Keratinocyte (primary cell): ENCODE measurements around the gene HEPHL1.

Experiments used
- EZH2 ChIP-seq: IDR thresholded peaks from one replicate; pipeline ENCODE4 v1.6.1; 2012; ENCODE audit warnings: inconsistent platforms, mild to moderate bottlenecking, low read length, moderate library complexity
- TF ChIP-seq, protein P1 (sequence below), 3 experiments: IDR thresholded peaks in 1 of 3; conservative IDR thresholded peaks in 1 of 3; optimal IDR thresholded peaks in 1 of 3; 2 replicates in 2 of 3; 3 replicates in 1 of 3; pipeline versions ENCODE3 to v1.5.1; 2011; ENCODE audit warnings: low read length in 3 of 3, mild to moderate bottlenecking in 3 of 3, moderate library complexity in 2 of 3, control low read depth in 1 of 3, inconsistent platforms in 1 of 3; ENCODE audit not compliant: insufficient read depth in 2 of 3; ENCODE audit errors: extremely low read depth in 1 of 3

DNA sequence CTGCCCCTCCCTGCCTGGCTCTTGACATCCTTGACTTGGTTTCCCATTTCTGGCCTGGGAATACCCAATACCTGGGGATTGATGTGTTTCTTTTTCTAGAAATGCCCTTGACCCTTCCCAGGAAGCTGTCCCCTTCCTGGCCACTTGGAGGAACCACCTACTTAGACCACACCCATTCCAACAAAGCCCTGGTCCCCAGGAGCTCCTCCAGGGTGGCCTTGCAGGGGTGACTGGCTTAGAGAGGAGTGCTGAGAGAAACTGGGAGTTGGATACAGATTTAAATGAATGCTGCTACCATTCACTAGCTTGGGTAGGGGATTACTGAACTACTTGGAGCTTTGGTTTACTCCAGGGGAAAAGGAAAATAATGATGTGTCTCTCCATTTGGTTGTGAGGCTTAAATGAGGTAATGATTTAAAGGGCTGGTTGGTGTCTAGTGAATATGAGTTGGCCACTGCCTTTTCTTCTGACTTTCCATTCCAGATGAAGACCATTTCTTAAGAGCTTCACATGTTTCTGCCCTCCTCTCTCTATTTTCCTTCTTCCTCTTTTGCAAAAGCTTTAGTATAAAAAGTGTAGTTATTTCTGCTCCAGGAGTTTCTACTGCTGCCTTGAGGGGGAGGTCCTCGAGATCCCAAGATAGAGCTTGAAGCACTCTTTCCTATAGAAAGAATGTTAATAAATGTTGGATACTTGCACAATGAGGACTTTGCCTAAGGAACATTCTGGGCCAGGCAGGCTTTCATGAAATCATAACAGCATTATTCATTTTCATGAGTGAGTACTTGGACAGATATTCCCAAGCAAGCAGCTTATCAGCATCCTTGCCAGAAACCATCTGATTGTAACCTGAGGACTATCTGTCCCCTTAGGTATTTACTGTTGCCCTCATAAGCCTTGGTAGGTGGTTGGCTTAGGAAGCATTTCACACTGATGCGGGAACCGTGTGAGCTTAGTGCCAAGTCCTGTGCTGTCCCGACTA, 129.8 kb downstream of the HEPHL1 start:
- TF ChIP-seq, protein P1, sequence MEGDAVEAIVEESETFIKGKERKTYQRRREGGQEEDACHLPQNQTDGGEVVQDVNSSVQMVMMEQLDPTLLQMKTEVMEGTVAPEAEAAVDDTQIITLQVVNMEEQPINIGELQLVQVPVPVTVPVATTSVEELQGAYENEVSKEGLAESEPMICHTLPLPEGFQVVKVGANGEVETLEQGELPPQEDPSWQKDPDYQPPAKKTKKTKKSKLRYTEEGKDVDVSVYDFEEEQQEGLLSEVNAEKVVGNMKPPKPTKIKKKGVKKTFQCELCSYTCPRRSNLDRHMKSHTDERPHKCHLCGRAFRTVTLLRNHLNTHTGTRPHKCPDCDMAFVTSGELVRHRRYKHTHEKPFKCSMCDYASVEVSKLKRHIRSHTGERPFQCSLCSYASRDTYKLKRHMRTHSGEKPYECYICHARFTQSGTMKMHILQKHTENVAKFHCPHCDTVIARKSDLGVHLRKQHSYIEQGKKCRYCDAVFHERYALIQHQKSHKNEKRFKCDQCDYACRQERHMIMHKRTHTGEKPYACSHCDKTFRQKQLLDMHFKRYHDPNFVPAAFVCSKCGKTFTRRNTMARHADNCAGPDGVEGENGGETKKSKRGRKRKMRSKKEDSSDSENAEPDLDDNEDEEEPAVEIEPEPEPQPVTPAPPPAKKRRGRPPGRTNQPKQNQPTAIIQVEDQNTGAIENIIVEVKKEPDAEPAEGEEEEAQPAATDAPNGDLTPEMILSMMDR (optimal IDR thresholded peaks at IDR 0.05 in 1 of 3, IDR thresholded peaks at IDR 0.05 in 1 of 3, conservative IDR thresholded peaks at IDR 0.05 in 1 of 3; ENCODE audit: extremely low read depth in 1 of 3, insufficient read depth in 2 of 3, low read length in 3 of 3) = no peak
- no peak for TF ChIP-seq EZH2
